CD8-positive, alpha-beta memory T cell (primary cell): ENCODE measurements around the gene TMEM252. TPM values are rescaled to one million over a fixed set of nuclear protein-coding genes. Genes with fewer than 3 reads are reported as not detected.
A peak's percentile ranks its signal among the peaks of the same experiment; 100 is the strongest.

Experiments used
- CTCF ChIA-PET: fragments of 350-600 bp; sonication (Branson Sonifier 250); formaldehyde crosslinking; loops from one replicate; lab custom pipeline; 2021; ENCODE audit warnings: antibody characterized with exemption; lab: Charles Lee
- POLR2A ChIA-PET: fragments of 350-600 bp; sonication (Branson Sonifier 250); formaldehyde crosslinking; loops from one replicate; lab custom pipeline; 2021; ENCODE audit warnings: antibody characterized with exemption; lab: Charles Lee
- DNase-seq, 5 donors: peaks; one replicate each; pipeline versions ENCODE4 v3.0.0 to v3.0.0-alpha.2; 2020 to 2022; ENCODE audit warnings: mixed read lengths in 1 of 5
- H3K27ac ChIP-seq: one replicate; pipeline ENCODE4 v1.7.0; 2013; ENCODE audit warnings: low read depth, mild to moderate bottlenecking, low read length, moderate library complexity
- H3K27me3 ChIP-seq: 2 replicates; pipeline ENCODE4 v1.7.0; 2013; ENCODE audit warnings: low read length, mild to moderate bottlenecking; ENCODE audit not compliant: insufficient read depth, poor library complexity, severe bottlenecking
- H3K36me3 ChIP-seq: 2 replicates; pipeline ENCODE4 v1.7.0; 2013; ENCODE audit warnings: mild to moderate bottlenecking, low read length, moderate library complexity; ENCODE audit not compliant: insufficient read depth
- H3K4me1 ChIP-seq: 2 replicates; pipeline ENCODE4 v1.7.0; 2013; ENCODE audit warnings: mild to moderate bottlenecking, low read length, moderate library complexity; ENCODE audit not compliant: insufficient read depth
- H3K4me3 ChIP-seq: 2 replicates; pipeline ENCODE4 v1.7.0; 2013; ENCODE audit warnings: mild to moderate bottlenecking, low read length
- H3K9me3 ChIP-seq: 2 replicates; pipeline ENCODE4 v1.7.0; 2013; ENCODE audit warnings: mild to moderate bottlenecking, low read length
- H3K27ac Mint-ChIP-seq, 8 donors: one replicate each; pipeline ENCODE4 v1.8.0; 2020 to 2021; ENCODE audit warnings: mixed read lengths in 8 of 8, mild to moderate bottlenecking in 6 of 8, inconsistent platforms in 3 of 8, moderate library complexity in 3 of 8
- H3K27me3 Mint-ChIP-seq, 2 donors: one replicate each; pipeline ENCODE4 v1.8.0; 2020 to 2021; ENCODE audit warnings: mixed read lengths in 2 of 2, mild to moderate bottlenecking in 1 of 2, moderate library complexity in 1 of 2
- H3K36me3 Mint-ChIP-seq, 3 donors: one replicate each; pipeline ENCODE4 v1.8.0; 2020 to 2021; ENCODE audit warnings: mixed read lengths in 3 of 3, inconsistent platforms in 1 of 3, mild to moderate bottlenecking in 1 of 3
- H3K4me1 Mint-ChIP-seq, 3 donors: one replicate each; pipeline ENCODE4 v1.8.0; 2020 to 2021; ENCODE audit warnings: mixed read lengths in 3 of 3, inconsistent platforms in 1 of 3, mild to moderate bottlenecking in 1 of 3
- H3K4me3 Mint-ChIP-seq, 7 donors: one replicate each; pipeline ENCODE4 v1.8.0; 2020 to 2021; ENCODE audit warnings: mixed read lengths in 7 of 7, mild to moderate bottlenecking in 6 of 7, moderate library complexity in 4 of 7, inconsistent platforms in 2 of 7
- H3K9me3 Mint-ChIP-seq, 5 donors: one replicate each; pipeline ENCODE4 v1.8.0; 2020 to 2022; ENCODE audit warnings: mixed read lengths in 5 of 5, mild to moderate bottlenecking in 3 of 5, moderate library complexity in 2 of 5, inconsistent platforms in 1 of 5
- polyA plus RNA-seq: library from polyadenylated mRNA; unstranded; fragments of 300-500 nt; fragmentation: Illumina TruSeq; gene quantifications from one replicate; pipeline ENCODE4 v1.2.3, GENCODE V29; 2021
- total RNA-seq, 2 experiments: library from RNA; stranded (reverse); gene quantifications; one replicate each; pipeline ENCODE4 v1.2.3, GENCODE V29; 2021

TMEM252 gene
- total and polyA plus RNA-seq, 3 experiments from 2014 or later = not detected

DNA sequence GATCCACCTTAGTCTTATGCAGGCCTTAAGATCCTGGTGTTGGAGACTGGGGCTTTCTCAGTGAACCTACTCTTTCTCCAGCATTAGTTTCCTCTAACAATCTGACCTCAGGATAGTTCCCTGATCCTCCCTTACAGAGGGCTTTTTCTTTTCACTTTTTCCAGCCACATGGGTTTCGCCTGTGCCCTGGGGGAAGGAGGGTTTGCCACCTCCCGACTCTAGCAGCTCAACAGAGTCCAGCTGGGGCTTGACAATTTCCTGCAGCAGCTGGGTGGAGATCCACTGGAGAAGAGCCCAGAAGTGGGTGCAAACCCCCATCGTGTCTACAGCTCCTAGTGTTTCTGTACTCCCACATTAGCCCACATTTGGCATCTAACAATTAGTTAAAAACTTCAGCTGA lies 7.6 kb upstream of the TMEM252 start:
- Histone ChIP-seq H3K4me1 (no peaks in the 10 kb centered on the region), H3K36me3 (no peaks in the 10 kb centered on the region), H3K27me3 (no peaks in the 10 kb centered on the region), H3K4me3 (no peak overlapping the region), H3K9me3 (no peaks in the 10 kb centered on the region), H3K27ac (no peak overlapping the region)
- Mint-ChIP-seq H3K27me3 (peaks cover 4 to 12% of the 10 kb centered on the region in 2 donors), H3K27ac (peak overlapping the region in 1 of 8 donors; percentile 16), H3K4me3 (no peak overlapping the region), H3K4me1 (peaks cover 5 to 7% (median 7%) of the 10 kb centered on the region in 3 donors), H3K36me3 (no peaks in the 10 kb centered on the region), H3K9me3 (no peaks in the 10 kb centered on the region)
- no peak for DNase-seq
- POLR2A ChIA-PET = no interaction called here
- CTCF ChIA-PET = no interaction called here

GRCh38 chr9:68547417-68547816 lies 6.7 kb upstream of the TMEM252 start:
- ChIA-PET CTCF (no interaction called here), POLR2A (no interaction called here)
- H3K4me3 ChIP-seq = no peak overlapping the region
- peaks cover 8 to 10% of the 10 kb centered on the region in 2 donors for H3K27me3 Mint-ChIP-seq
- no peaks in the 10 kb centered on the region for H3K9me3 Mint-ChIP-seq
- no peaks in the 10 kb centered on the region for H3K36me3 ChIP-seq
- H3K9me3 ChIP-seq = no peaks in the 10 kb centered on the region
- H3K4me1 ChIP-seq = no peaks in the 10 kb centered on the region
- DNase-seq = no peak
- H3K27ac ChIP-seq = no peak overlapping the region
- H3K4me1 Mint-ChIP-seq = peaks cover 5 to 7% (median 7%) of the 10 kb centered on the region in 3 donors
- H3K4me3 Mint-ChIP-seq = no peak overlapping the region
- no peaks in the 10 kb centered on the region for H3K36me3 Mint-ChIP-seq
- H3K27ac Mint-ChIP-seq = no peak overlapping the region
- no peaks in the 10 kb centered on the region for H3K27me3 ChIP-seq

GRCh38 chr9:68546596-68547390 lies 6.1 kb upstream of the TMEM252 start:
- peaks cover 7 to 8% of the 10 kb centered on the region in 2 donors for H3K27me3 Mint-ChIP-seq
- peak overlapping the region in 3 of 7 donors; percentile 0 to 41 (median 8) for H3K4me3 Mint-ChIP-seq
- H3K27ac Mint-ChIP-seq = peak overlapping the region in 5 of 8 donors; percentile 1 to 48 (median 32)
- H3K4me3 ChIP-seq = no peak overlapping the region
- no peaks in the 10 kb centered on the region for H3K9me3 Mint-ChIP-seq
- ChIA-PET CTCF (no interaction called here), POLR2A (no interaction called here)
- no peaks in the 10 kb centered on the region for H3K36me3 Mint-ChIP-seq
- no peak for DNase-seq
- no peaks in the 10 kb centered on the region for H3K9me3 ChIP-seq
- H3K4me1 ChIP-seq = no peaks in the 10 kb centered on the region
- H3K4me1 Mint-ChIP-seq = peaks cover 5 to 7% (median 7%) of the 10 kb centered on the region in 3 donors
- H3K36me3 ChIP-seq = no peaks in the 10 kb centered on the region
- no peaks in the 10 kb centered on the region for H3K27me3 ChIP-seq
- no peak overlapping the region for H3K27ac ChIP-seq

DNA sequence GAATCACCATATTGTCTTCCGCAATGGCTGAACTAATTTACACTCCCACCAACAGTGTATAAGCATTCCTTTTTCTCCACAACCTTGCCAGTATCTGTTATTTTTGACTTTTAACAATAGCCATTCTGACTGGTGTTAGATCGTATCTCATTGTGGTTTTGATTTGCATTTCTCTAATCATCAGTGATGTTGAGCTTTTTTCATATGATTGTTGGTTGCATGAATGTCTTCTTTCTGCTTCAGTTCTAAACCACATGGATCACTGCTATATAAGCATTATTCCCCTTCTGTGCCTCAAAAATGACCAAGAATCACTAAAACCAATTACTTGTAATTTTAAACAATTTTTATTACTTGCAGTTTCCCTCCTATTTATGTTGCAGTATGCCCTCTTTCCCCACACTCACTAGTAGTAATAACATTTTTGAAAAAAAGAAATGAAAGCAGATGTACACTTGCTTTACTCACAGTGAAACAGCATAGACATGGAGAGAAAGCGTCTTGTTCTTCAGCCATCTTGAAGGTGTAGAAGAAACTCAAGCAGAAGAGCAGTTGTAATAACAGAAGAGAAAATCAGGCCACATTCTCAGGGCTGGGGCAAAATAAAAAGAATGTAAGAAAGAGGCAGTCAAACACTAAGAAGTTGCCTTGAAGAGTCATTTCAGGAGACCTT lies 4.5 kb upstream of the TMEM252 start:
- Mint-ChIP-seq H3K4me1 (peaks cover 5 to 7% (median 7%) of the 10 kb centered on the region in 3 donors), H3K4me3 (no peak overlapping the region), H3K9me3 (no peaks in the 10 kb centered on the region), H3K27ac (no peak overlapping the region), H3K36me3 (no peaks in the 10 kb centered on the region), H3K27me3 (peaks cover 6 to 7% of the 10 kb centered on the region in 2 donors)
- POLR2A ChIA-PET = no interaction called here
- Histone ChIP-seq H3K36me3 (no peaks in the 10 kb centered on the region), H3K27ac (no peak overlapping the region), H3K9me3 (no peaks in the 10 kb centered on the region), H3K4me1 (no peaks in the 10 kb centered on the region), H3K27me3 (no peaks in the 10 kb centered on the region), H3K4me3 (no peak overlapping the region)
- no peak for DNase-seq
- CTCF ChIA-PET = no interaction called here

- no peak for DNase-seq
- Histone ChIP-seq H3K4me3 (no peak overlapping the region), H3K27me3 (no peaks in the 10 kb centered on the region), H3K4me1 (no peaks in the 10 kb centered on the region), H3K9me3 (no peaks in the 10 kb centered on the region), H3K36me3 (no peaks in the 10 kb centered on the region), H3K27ac (no peak overlapping the region)
- peaks cover 1 to 3% (median 3%) of the 10 kb centered on the region in 3 donors for H3K4me1 Mint-ChIP-seq
- no peak overlapping the region for H3K4me3 Mint-ChIP-seq
- no peaks in the 10 kb centered on the region for H3K36me3 Mint-ChIP-seq
- H3K9me3 Mint-ChIP-seq = no peaks in the 10 kb centered on the region
- no peak overlapping the region for H3K27ac Mint-ChIP-seq
- H3K27me3 Mint-ChIP-seq = peaks cover 6 to 11% of the 10 kb centered on the region in 2 donors
- CTCF ChIA-PET = interaction anchor here (1.0 kb wide), 1 partner anchor 9 kb away, joined by 3 read pairs; no protein-coding TSS in a partner anchor
- POLR2A ChIA-PET = no interaction called here
Measured at GRCh38 chr9:68541568-68541967, 885 bp upstream of the TMEM252 start.

GRCh38 chr9:68538200-68538599 lies 2.5 kb downstream of the TMEM252 start:
- Histone ChIP-seq H3K27me3 (no peaks in the 10 kb centered on the region), H3K9me3 (no peaks in the 10 kb centered on the region), H3K27ac (no peak overlapping the region), H3K4me3 (no peak overlapping the region), H3K36me3 (no peaks in the 10 kb centered on the region), H3K4me1 (no peaks in the 10 kb centered on the region)
- POLR2A ChIA-PET = no interaction called here
- no peak overlapping the region for H3K4me3 Mint-ChIP-seq
- no peaks in the 10 kb centered on the region for H3K36me3 Mint-ChIP-seq
- H3K27me3 Mint-ChIP-seq = peaks cover 8 to 9% of the 10 kb centered on the region in 2 donors
- no peak overlapping the region for H3K27ac Mint-ChIP-seq
- H3K4me1 Mint-ChIP-seq = no peaks in the 10 kb centered on the region
- CTCF ChIA-PET = no interaction called here
- no peaks in the 10 kb centered on the region for H3K9me3 Mint-ChIP-seq
- DNase-seq = no peak

DNA sequence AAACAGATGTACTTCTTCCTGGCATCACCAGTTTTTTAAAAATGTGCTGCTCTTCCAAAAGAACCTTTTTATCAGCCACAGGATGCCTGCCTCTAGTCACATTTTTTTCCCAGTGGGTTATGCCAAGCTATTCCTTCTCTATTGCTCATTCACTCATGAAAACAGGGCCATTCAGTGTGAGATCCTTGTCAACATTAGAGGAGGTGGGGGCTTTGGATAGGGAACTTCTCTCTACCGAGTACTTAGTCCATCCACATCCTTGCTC lies 3.1 kb downstream of the TMEM252 start:
- POLR2A ChIA-PET = no interaction called here
- H3K27me3 Mint-ChIP-seq = peaks cover 4 to 7% of the 10 kb centered on the region in 2 donors
- Histone ChIP-seq H3K27ac (no peak overlapping the region), H3K4me3 (no peak overlapping the region), H3K36me3 (no peaks in the 10 kb centered on the region), H3K27me3 (no peaks in the 10 kb centered on the region), H3K9me3 (no peaks in the 10 kb centered on the region), H3K4me1 (no peaks in the 10 kb centered on the region)
- H3K4me3 Mint-ChIP-seq = no peak overlapping the region
- CTCF ChIA-PET = interaction anchor here (0.6 kb wide), 1 partner anchor 463 kb away, joined by 3 read pairs; no protein-coding TSS in a partner anchor
- no peak for DNase-seq
- H3K9me3 Mint-ChIP-seq = no peaks in the 10 kb centered on the region
- H3K27ac Mint-ChIP-seq = no peak overlapping the region
- no peaks in the 10 kb centered on the region for H3K36me3 Mint-ChIP-seq
- H3K4me1 Mint-ChIP-seq = no peaks in the 10 kb centered on the region

GRCh38 chr9:68536876-68537615 lies 3.6 kb downstream of the TMEM252 start:
- Histone ChIP-seq H3K27ac (no peak overlapping the region), H3K4me1 (no peaks in the 10 kb centered on the region), H3K4me3 (no peak overlapping the region), H3K36me3 (no peaks in the 10 kb centered on the region), H3K27me3 (no peaks in the 10 kb centered on the region), H3K9me3 (no peaks in the 10 kb centered on the region)
- Mint-ChIP-seq H3K27me3 (peaks cover 4 to 7% of the 10 kb centered on the region in 2 donors), H3K9me3 (no peaks in the 10 kb centered on the region), H3K27ac (peak overlapping the region in 1 of 8 donors; percentile 54), H3K36me3 (no peaks in the 10 kb centered on the region), H3K4me3 (no peak overlapping the region), H3K4me1 (no peaks in the 10 kb centered on the region)
- POLR2A ChIA-PET = no interaction called here
- CTCF ChIA-PET = interaction anchor here (0.6 kb wide), 1 partner anchor 464 kb away, joined by 3 read pairs; no protein-coding TSS in a partner anchor
- DNase-seq = no peak
